ENCODE data around the gene LAPTM5. TPM values are rescaled to one million over a fixed set of nuclear protein-coding genes. Genes with fewer than 3 reads are reported as not detected.

LAPTM5 gene
- total and polyA plus RNA-seq, 2 of the 8 experiments (the other 6 are each of a cell fraction or from before 2014, with no cell fraction given) = 0.37 to 1.4 TPM

DNA sequence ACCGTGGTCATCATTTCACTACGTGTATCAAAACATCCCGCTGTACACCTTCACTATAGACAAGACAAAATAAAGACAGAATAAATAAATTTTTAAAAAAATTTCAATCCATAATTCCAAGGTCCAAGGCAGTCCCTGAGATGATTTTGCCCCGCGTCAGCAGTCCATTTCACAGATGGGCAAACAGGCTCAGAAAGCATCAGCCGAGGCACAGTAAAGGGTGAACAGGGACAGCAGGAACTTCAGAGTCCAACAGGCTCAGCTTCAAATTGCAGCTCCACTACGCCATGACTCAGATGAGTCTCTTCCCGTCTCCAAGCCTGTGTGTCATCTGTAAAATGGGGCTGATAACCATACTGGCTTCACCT lies 49.2 kb downstream of the LAPTM5 start:
- no peaks in the 10 kb centered on the region for H3K79me1 ChIP-seq (ENCODE audit: low read depth, low read length)
- H3K56ac ChIP-seq (replicated peaks; ENCODE audit: insufficient read length, low read depth, low read length) = no peak overlapping the region
- H3K27ac ChIP-seq (ENCODE audit: low read depth, low read length) = no peak overlapping the region
- H4K91ac ChIP-seq (replicated peaks; ENCODE audit: insufficient read length, low read length) = no peak overlapping the region
- FAIRE-seq = no peak
- no peak overlapping the region for H2AFZ ChIP-seq (ENCODE audit: low read length)
- ChIA-PET CTCF (ENCODE audit: partially characterized antibody) (interaction anchor here (0.7 to 3.4 kb wide), 34 partner anchors 10 to 1363 kb away, joined by 3 to 24 read pairs (median 4); no protein-coding TSS in a partner anchor), POLR2A (ENCODE audit: partially characterized antibody) (no interaction called here)
- DNase-seq (ENCODE audit: low read depth in 1 of 2, low spot score in 2 of 2) = no peak
- no peaks in the 10 kb centered on the region for H4K20me1 ChIP-seq (replicated peaks in 1 of 2; ENCODE audit: control insufficient read depth in 1 of 2, insufficient read depth in 2 of 2, low read length in 2 of 2)
- H3K4me1 ChIP-seq (replicated peaks in 1 of 4; ENCODE audit: control insufficient read depth in 3 of 4, insufficient read depth in 4 of 4, low read length in 3 of 4) = peaks cover 0 to 3% (median under 1%) of the 10 kb centered on the region in 4 experiments; a peak in 4 of 7 replicates
- no peak overlapping the region for H2BK5ac ChIP-seq (ENCODE audit: low read depth, low read length)
- H3K4me2 ChIP-seq (ENCODE audit: insufficient read depth in 1 of 2, low read depth in 2 of 2, low read length in 2 of 2) = no peak overlapping the region
- peaks cover 5% of the 10 kb centered on the region; the same call in 1 of the 2 replicates for H3K23me2 ChIP-seq (ENCODE audit: low read depth, low read length)
- no peaks in the 10 kb centered on the region for H3K79me2 ChIP-seq (ENCODE audit: control insufficient read depth in 1 of 2, insufficient read depth in 2 of 2, low read length in 2 of 2)
- H3K4ac ChIP-seq (replicated peaks; ENCODE audit: insufficient read length, low read depth, low read length) = no peak overlapping the region
- H4K5ac ChIP-seq (ENCODE audit: insufficient read length, low read depth, low read length) = no peak overlapping the region
- H3K27me3 ChIP-seq (replicated peaks in 1 of 4; ENCODE audit: control insufficient read depth in 3 of 4, extremely low read depth in 1 of 4, insufficient read depth in 3 of 4, low read length in 3 of 4) = no peaks in the 10 kb centered on the region
- TF ChIP-seq RXRA (IDR thresholded peaks at IDR 0.05; ENCODE audit: insufficient read depth, low read depth, low read length) = no peak
- TF ChIP-seq TAF7 (optimal IDR thresholded peaks at IDR 0.05; ENCODE audit: borderline replicate concordance, low read depth, low read length) = peak; percentile 2
- H3K9ac ChIP-seq (replicated peaks in 1 of 4; ENCODE audit: extremely low read depth in 1 of 4, low read depth in 3 of 4, low read length in 3 of 4) = no peak overlapping the region
- no peak overlapping the region for H2BK12ac ChIP-seq (ENCODE audit: low read depth, low read length)
- H3K4me3 ChIP-seq (ENCODE audit: extremely low read depth in 1 of 4, insufficient read depth in 2 of 4, low read depth in 3 of 4, low read length in 4 of 4) = no peak overlapping the region
- 66% methylated on average over 8 of the region's 8 CpGs; no CpG with 5 or more reads in 1 of the 2 experiments for WGBS, 2 experiments (ENCODE audit: extremely low coverage in 1 of 2, insufficient coverage in 1 of 2, insufficient read length in 1 of 2, insufficient replicate concordance in 2 of 2, low coverage in 1 of 2, low lambda C conversion rate in 2 of 2, missing lambda C conversion rate in 1 of 2)
- H4K8ac ChIP-seq (ENCODE audit: extremely low read depth, insufficient read depth, low read length) = no peak overlapping the region
- H3K23ac ChIP-seq (ENCODE audit: insufficient read length) = no peak overlapping the region
- no peak overlapping the region for H3K14ac ChIP-seq (ENCODE audit: insufficient read length)
- no peak overlapping the region for H2BK20ac ChIP-seq (ENCODE audit: low read length)
- H2BK15ac ChIP-seq (ENCODE audit: low read length) = no peak overlapping the region
- H3K9me3 ChIP-seq (ENCODE audit: insufficient read depth in 2 of 2, low read depth in 1 of 2, low read length in 1 of 2) = no peaks in the 10 kb centered on the region
- no peak overlapping the region for H2BK120ac ChIP-seq (replicated peaks; ENCODE audit: low read depth, low read length)
- H2AK5ac ChIP-seq (ENCODE audit: low read depth, low read length) = no peak overlapping the region
- H3K36me3 ChIP-seq (ENCODE audit: control insufficient read depth in 2 of 4, insufficient read depth in 4 of 4, low read length in 3 of 4) = no peaks in the 10 kb centered on the region
- H3K18ac ChIP-seq (ENCODE audit: extremely low read depth, low read length) = no peak overlapping the region
